Endodermal cell (in vitro differentiated cells): ENCODE data around the gene DARS1. TPM values are rescaled to one million over a fixed set of nuclear protein-coding genes. Genes with fewer than 3 reads are reported as not detected.

Experiments
- DNase-seq: peaks from one replicate; pipeline ENCODE4 v3.0.0-alpha.2; 2017
- H3K27ac ChIP-seq: 2 replicates; pipeline ENCODE4 v1.5.1; 2013; ENCODE audit warnings: mild to moderate bottlenecking, low read depth, low read length, moderate library complexity
- H3K27me3 ChIP-seq: 2 replicates; pipeline ENCODE4 v1.6.1; 2013; ENCODE audit warnings: mild to moderate bottlenecking, low read length, moderate library complexity; ENCODE audit not compliant: insufficient read depth, control insufficient read depth, poor library complexity, severe bottlenecking
- H3K36me3 ChIP-seq: 2 replicates; pipeline ENCODE4 v1.7.0; 2013; ENCODE audit warnings: mild to moderate bottlenecking, low read length, moderate library complexity; ENCODE audit not compliant: control insufficient read depth, insufficient read depth
- H3K4me1 ChIP-seq: one replicate; pipeline ENCODE4 v1.7.0; 2013; ENCODE audit warnings: low read length; ENCODE audit not compliant: control insufficient read depth, insufficient read depth
- H3K4me3 ChIP-seq: 2 replicates; pipeline ENCODE4 v1.5.1; 2013; ENCODE audit warnings: mild to moderate bottlenecking, low read length, moderate library complexity
- H3K9ac ChIP-seq: 2 replicates; pipeline ENCODE4 v1.6.1; 2013; ENCODE audit warnings: mild to moderate bottlenecking, low read length, moderate library complexity; ENCODE audit not compliant: poor library complexity, severe bottlenecking; ENCODE audit errors: extremely low read depth
- H3K9me3 ChIP-seq: 2 replicates; pipeline ENCODE4 v1.6.1; 2013; ENCODE audit warnings: mild to moderate bottlenecking, low read length, moderate library complexity; ENCODE audit not compliant: control insufficient read depth
- H3K27ac Mint-ChIP-seq: 2 replicates; pipeline ENCODE4 v1.8.0; 2020; ENCODE audit warnings: mixed read lengths
- H3K27me3 Mint-ChIP-seq: 2 replicates; pipeline ENCODE4 v1.8.0; 2021; ENCODE audit warnings: mild to moderate bottlenecking, mixed read lengths; ENCODE audit not compliant: insufficient read depth
- H3K36me3 Mint-ChIP-seq: 2 replicates; pipeline ENCODE4 v1.8.0; 2020; ENCODE audit warnings: low read depth, mixed read lengths
- H3K4me1 Mint-ChIP-seq: 2 replicates; pipeline ENCODE4 v1.8.0; 2020; ENCODE audit warnings: mixed read lengths
- H3K4me3 Mint-ChIP-seq: 2 replicates; pipeline ENCODE4 v1.8.0; 2020; ENCODE audit warnings: mild to moderate bottlenecking, moderate library complexity, mixed read lengths
- H3K9me3 Mint-ChIP-seq: 2 replicates; pipeline ENCODE4 v1.8.0; 2020; ENCODE audit warnings: mild to moderate bottlenecking, mixed read lengths
- whole genome bisulfite sequencing, 2 experiments: methylation state at CpG; one replicate each; pipeline versions ENCODE4 v1.1.5 to v1.1.7; 2013; ENCODE audit warnings: missing lambda C conversion rate in 2 of 2, mixed read lengths in 1 of 2; ENCODE audit not compliant: insufficient coverage in 1 of 2, insufficient read length in 1 of 2; 5-methylcytosine and 5-hydroxymethylcytosine counted together
- total RNA-seq, 2 donors: library from RNA; stranded (reverse); fragmentation: NEBNext Ultra II Directional in 1 of 2; extraction: Animal tissue kit (Norgen Biotek cat#: 25700) in 1 of 2; gene quantifications; 2 replicates in 1 of 2; 3 replicates in 1 of 2; pipeline ENCODE4 v1.2.1, GENCODE V29; 2021
- TF ChIP-seq, protein P1 (sequence below): fragments of 200-600 bp; sonication (generic); conservative IDR thresholded peaks from 2 replicates; pipeline ENCODE4 v1.5.0; 2021; ENCODE audit warnings: antibody characterized with exemption, mild to moderate bottlenecking

DARS1 gene
- total RNA-seq, 2 donors from 2014 or later, result 70.5 to 75.9 TPM

GRCh38 chr2:136023416-136023815 lies 38.0 kb upstream of the DARS1 start:
- no peak overlapping the region for H3K4me3 Mint-ChIP-seq
- H3K27ac ChIP-seq, result peak overlapping the region; percentile 100
- H3K27me3 Mint-ChIP-seq, result peaks cover 4% of the 10 kb centered on the region
- no peak overlapping the region for H3K9ac ChIP-seq
- H3K36me3 Mint-ChIP-seq, result no peaks in the 10 kb centered on the region
- no peaks in the 10 kb centered on the region for H3K27me3 ChIP-seq
- TF ChIP-seq, protein P1, sequence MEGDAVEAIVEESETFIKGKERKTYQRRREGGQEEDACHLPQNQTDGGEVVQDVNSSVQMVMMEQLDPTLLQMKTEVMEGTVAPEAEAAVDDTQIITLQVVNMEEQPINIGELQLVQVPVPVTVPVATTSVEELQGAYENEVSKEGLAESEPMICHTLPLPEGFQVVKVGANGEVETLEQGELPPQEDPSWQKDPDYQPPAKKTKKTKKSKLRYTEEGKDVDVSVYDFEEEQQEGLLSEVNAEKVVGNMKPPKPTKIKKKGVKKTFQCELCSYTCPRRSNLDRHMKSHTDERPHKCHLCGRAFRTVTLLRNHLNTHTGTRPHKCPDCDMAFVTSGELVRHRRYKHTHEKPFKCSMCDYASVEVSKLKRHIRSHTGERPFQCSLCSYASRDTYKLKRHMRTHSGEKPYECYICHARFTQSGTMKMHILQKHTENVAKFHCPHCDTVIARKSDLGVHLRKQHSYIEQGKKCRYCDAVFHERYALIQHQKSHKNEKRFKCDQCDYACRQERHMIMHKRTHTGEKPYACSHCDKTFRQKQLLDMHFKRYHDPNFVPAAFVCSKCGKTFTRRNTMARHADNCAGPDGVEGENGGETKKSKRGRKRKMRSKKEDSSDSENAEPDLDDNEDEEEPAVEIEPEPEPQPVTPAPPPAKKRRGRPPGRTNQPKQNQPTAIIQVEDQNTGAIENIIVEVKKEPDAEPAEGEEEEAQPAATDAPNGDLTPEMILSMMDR, result no peak
- H3K9me3 Mint-ChIP-seq, result no peaks in the 10 kb centered on the region
- H3K27ac Mint-ChIP-seq, result no peak overlapping the region
- no peak overlapping the region for H3K4me3 ChIP-seq
- no peak for DNase-seq
- 72 to 87% methylated on average over 2 of the region's 2 CpGs for WGBS, 2 experiments
- H3K9me3 ChIP-seq, result no peaks in the 10 kb centered on the region
- H3K4me1 ChIP-seq, result peaks cover 4% of the 10 kb centered on the region
- H3K4me1 Mint-ChIP-seq, result peaks cover 23% of the 10 kb centered on the region
- H3K36me3 ChIP-seq, result no peaks in the 10 kb centered on the region

- no peak overlapping the region for H3K9ac ChIP-seq
- H3K9me3 ChIP-seq, result no peaks in the 10 kb centered on the region
- H3K36me3 Mint-ChIP-seq, result no peaks in the 10 kb centered on the region
- H3K4me1 ChIP-seq, result peaks cover 4% of the 10 kb centered on the region
- no peaks in the 10 kb centered on the region for H3K9me3 Mint-ChIP-seq
- no peak overlapping the region for H3K4me3 Mint-ChIP-seq
- TF ChIP-seq, protein P1, result no peak
- H3K4me3 ChIP-seq, result no peak overlapping the region
- H3K27ac ChIP-seq, result peak overlapping the region; percentile 91
- H3K36me3 ChIP-seq, result no peaks in the 10 kb centered on the region
- no peak overlapping the region for H3K27ac Mint-ChIP-seq
- H3K27me3 ChIP-seq, result no peaks in the 10 kb centered on the region
- WGBS, 2 experiments, result 87 to 97% methylated on average over 3 of the region's 3 CpGs
- no peak for DNase-seq
- H3K4me1 Mint-ChIP-seq, result peaks cover 23% of the 10 kb centered on the region
- H3K27me3 Mint-ChIP-seq, result peaks cover 4% of the 10 kb centered on the region
These were observed 37.1 kb upstream of the DARS1 start for GRCh38 chr2:136022396-136023146.

DNA sequence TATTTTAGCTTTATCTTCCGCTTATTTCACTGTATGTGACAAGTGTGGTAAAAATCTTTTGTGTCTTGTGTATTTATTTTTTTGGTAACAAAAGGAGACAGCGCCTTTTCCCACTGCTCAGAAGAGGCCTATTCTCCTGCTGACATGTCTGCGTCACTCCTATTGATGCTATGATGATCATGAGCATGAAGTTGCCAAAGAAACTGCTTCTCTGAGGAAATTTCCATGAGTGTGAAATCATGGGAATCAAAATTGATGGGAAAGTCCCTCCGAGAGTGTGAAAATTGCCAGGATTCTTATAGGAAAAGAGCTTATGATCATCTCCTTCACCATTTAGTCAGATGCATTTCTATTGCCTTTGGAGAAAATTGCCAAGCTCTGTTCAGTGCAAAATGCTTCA lies 36.5 kb upstream of the DARS1 start:
- H3K4me1 ChIP-seq, result peaks cover 4% of the 10 kb centered on the region
- H3K4me1 Mint-ChIP-seq, result peaks cover 23% of the 10 kb centered on the region
- no peak overlapping the region for H3K27ac Mint-ChIP-seq
- TF ChIP-seq, protein P1, result no peak
- WGBS, 2 experiments, result 81 to 93% methylated on average over 3 to 4 of the region's 4 CpGs
- peaks cover 4% of the 10 kb centered on the region for H3K27me3 Mint-ChIP-seq
- H3K4me3 ChIP-seq, result no peak overlapping the region
- H3K9me3 ChIP-seq, result no peaks in the 10 kb centered on the region
- H3K27ac ChIP-seq, result peak overlapping the region; percentile 91
- H3K9ac ChIP-seq, result no peak overlapping the region
- no peaks in the 10 kb centered on the region for H3K9me3 Mint-ChIP-seq
- no peak for DNase-seq
- H3K36me3 Mint-ChIP-seq, result no peaks in the 10 kb centered on the region
- no peak overlapping the region for H3K4me3 Mint-ChIP-seq
- no peaks in the 10 kb centered on the region for H3K27me3 ChIP-seq
- H3K36me3 ChIP-seq, result no peaks in the 10 kb centered on the region
